Vagina (tissue), 2 donors: ENCODE measurements around the gene POPDC2. TPM values are rescaled to one million over a fixed set of nuclear protein-coding genes. Genes with fewer than 3 reads are reported as not detected.
A peak's percentile ranks its signal among the peaks of the same experiment; 100 is the strongest.
"Not testable (repeated sequence)": the region's sequence is repeated elsewhere in the genome, so short reads cannot be mapped to it uniquely, and the experiment has no call there.

Experiments
- DNase-seq, 2 donors: peaks; one replicate each; pipeline ENCODE4 v3.0.0-alpha.2; 2017; ENCODE audit errors: extremely low spot score in 2 of 2
- H3K27ac ChIP-seq: fragments of 200-600 bp; sonication (generic); one replicate; pipeline ENCODE4 v1.5.1; 2019
- H3K27me3 ChIP-seq: fragments of 200-600 bp; sonication (generic); one replicate; pipeline ENCODE4 v1.5.1; 2019
- H3K36me3 ChIP-seq, 2 donors: fragments of 200-600 bp; sonication (generic); one replicate each; pipeline ENCODE4 v1.5.1; 2017 to 2019
- H3K4me1 ChIP-seq: fragments of 200-600 bp; sonication (generic); one replicate; pipeline ENCODE4 v1.5.1; 2019
- H3K4me3 ChIP-seq, 2 donors: fragments of 200-600 bp; sonication (generic); 1 replicate in 1 of 2; 2 replicates in 1 of 2; pipeline ENCODE4 v1.5.1; 2016 to 2019
- H3K9me3 ChIP-seq: fragments of 200-600 bp; sonication (generic); one replicate; pipeline ENCODE4 v1.5.1; 2019
- CTCF ChIP-seq, 3 experiments: fragments of 450-650 bp in 2 of 3; fragments of 200-600 bp in 1 of 3; sonication (generic) in 1 of 3; IDR thresholded peaks; one replicate each; pipeline ENCODE4 v1.5.1; 2017 to 2019; ENCODE audit warnings: antibody characterized with exemption in 3 of 3, mild to moderate bottlenecking in 2 of 3, moderate library complexity in 2 of 3
- POLR2A ChIP-seq, 2 donors: fragments of 450-650 bp; IDR thresholded peaks; one replicate each; pipeline ENCODE4 v1.6.1; 2017; ENCODE audit warnings: antibody characterized with exemption in 2 of 2, mild to moderate bottlenecking in 2 of 2, moderate library complexity in 2 of 2
- POLR2AphosphoS5 ChIP-seq, 2 donors: sonication (generic); formaldehyde crosslinking; IDR thresholded peaks; one replicate each; pipeline ENCODE4 v1.9.0; 2017; ENCODE audit warnings: antibody characterized with exemption in 2 of 2, mild to moderate bottlenecking in 2 of 2, low read depth in 1 of 2; ENCODE audit not compliant: insufficient read depth in 1 of 2
- intact Hi-C: fragments of 100-400 bp; cut with DNase I; formaldehyde crosslinking; loops from one replicate; pipeline ENCODE4 v1.15.1; 2023
- total RNA-seq: library from RNA; depleted of rRNA; stranded (reverse); fragments of >200 nt; gene quantifications from one replicate; pipeline ENCODE4 v1.2.3, GENCODE V29; 2016

POPDC2 gene
- total RNA-seq, 1 donor from 2014 or later, result 3.4 TPM

GRCh38 chr3:119598410-119599098, 61.8 kb downstream of the POPDC2 start:
- no peak overlapping the region for H3K27ac ChIP-seq

GRCh38 chr3:119597548-119598288, 62.7 kb downstream of the POPDC2 start, which contains the start of gene PLA1A:
Gene PLA1A, plus strand, starts transcription at chr3:119597885. Its CDS starts 29 bp downstream, at chr3:119597914.
- Histone ChIP-seq H3K36me3 (no peaks in the 10 kb centered on the region), H3K27ac (peak within 1 kb of the TSS; percentile 47), H3K4me1 (peaks cover 4% of the 10 kb centered on the region), H3K4me3 (no peak within 1 kb of the TSS), H3K9me3 (no peaks in the 10 kb centered on the region), H3K27me3 (no peaks in the 10 kb centered on the region)
- DNase-seq, result peak in 1 of 2 donors; percentile 37
- no peak for TF ChIP-seq CTCF (IDR thresholded peaks at IDR 0.05)
- TF ChIP-seq POLR2AphosphoS5 (IDR thresholded peaks at IDR 0.05; ENCODE audit: insufficient read depth in 1 of 2, low read depth in 1 of 2), result no peak
- no peak for TF ChIP-seq POLR2A (IDR thresholded peaks at IDR 0.05)
- intact Hi-C loops, result no loop called here

More at GRCh38 chr3:119598410-119599098, 61.8 kb downstream of the POPDC2 start:
- TF ChIP-seq POLR2A (IDR thresholded peaks at IDR 0.05) (no peak), POLR2AphosphoS5 (IDR thresholded peaks at IDR 0.05; ENCODE audit: insufficient read depth in 1 of 2, low read depth in 1 of 2) (no peak), CTCF (IDR thresholded peaks at IDR 0.05) (no peak)
- peaks cover 4% of the 10 kb centered on the region for H3K4me1 ChIP-seq
- peak in 1 of 2 donors; percentile 65 for DNase-seq
- H3K36me3 ChIP-seq, result no peaks in the 10 kb centered on the region
- H3K27me3 ChIP-seq, result no peaks in the 10 kb centered on the region
- H3K4me3 ChIP-seq, result no peak overlapping the region
- no peaks in the 10 kb centered on the region for H3K9me3 ChIP-seq
- intact Hi-C loops, result no loop called here

GRCh38 chr3:119596398-119596797, 64.0 kb downstream of the POPDC2 start:
- DNase-seq, result no peak
- Histone ChIP-seq H3K27me3 (no peaks in the 10 kb centered on the region), H3K36me3 (no peaks in the 10 kb centered on the region), H3K4me3 (no peak overlapping the region), H3K9me3 (no peaks in the 10 kb centered on the region), H3K27ac (peak overlapping the region; percentile 48), H3K4me1 (peaks cover 4% of the 10 kb centered on the region)
- intact Hi-C loops, result no loop called here
- no peak for TF ChIP-seq CTCF (IDR thresholded peaks at IDR 0.05)
- TF ChIP-seq POLR2AphosphoS5 (IDR thresholded peaks at IDR 0.05; ENCODE audit: insufficient read depth in 1 of 2, low read depth in 1 of 2), result no peak
- no peak for TF ChIP-seq POLR2A (IDR thresholded peaks at IDR 0.05)

- no peak for TF ChIP-seq CTCF (IDR thresholded peaks at IDR 0.05)
- no peak for TF ChIP-seq POLR2A (IDR thresholded peaks at IDR 0.05)
- no peak for TF ChIP-seq POLR2AphosphoS5 (IDR thresholded peaks at IDR 0.05; ENCODE audit: insufficient read depth in 1 of 2, low read depth in 1 of 2)
- peak in 1 of 2 donors; percentile 74 for DNase-seq
- no peaks in the 10 kb centered on the region for H3K9me3 ChIP-seq
- peak overlapping the region; percentile 48 for H3K27ac ChIP-seq
- peaks cover 4% of the 10 kb centered on the region for H3K4me1 ChIP-seq
- H3K27me3 ChIP-seq, result no peaks in the 10 kb centered on the region
- no peaks in the 10 kb centered on the region for H3K36me3 ChIP-seq
- peak overlapping the region; percentile 22 to 37 for H3K4me3 ChIP-seq
- intact Hi-C loops, result no loop called here
Observed at GRCh38 chr3:119595639-119596334, 64.6 kb downstream of the POPDC2 start.

GRCh38 chr3:119594929-119595328, 65.5 kb downstream of the POPDC2 start:
- H3K27ac ChIP-seq, intact Hi-C loops, H3K27me3 ChIP-seq, H3K36me3 ChIP-seq, H3K9me3 ChIP-seq, H3K4me1 ChIP-seq, H3K4me3 ChIP-seq: not testable (repeated sequence)
- DNase-seq, result peak in 1 of 2 donors; percentile 32
